ENCODE measurements around the gene SLC35A3.

DNA sequence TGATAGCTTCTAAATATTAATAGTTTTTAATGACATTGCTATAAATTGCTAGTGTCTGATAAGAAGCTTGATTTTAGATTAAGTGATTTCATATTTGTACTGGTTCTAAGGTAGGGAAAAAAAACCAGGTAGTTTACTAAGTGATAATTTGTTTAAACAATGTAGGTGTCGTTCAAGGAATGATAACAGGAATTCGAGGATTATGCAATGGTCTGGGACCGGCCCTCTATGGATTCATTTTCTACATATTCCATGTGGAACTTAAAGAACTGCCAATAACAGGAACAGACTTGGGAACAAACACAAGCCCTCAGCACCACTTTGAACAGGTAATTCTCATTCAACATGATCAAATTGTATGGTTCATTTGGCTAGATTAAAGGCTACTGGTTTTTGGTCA, 110.5 kb downstream of the SLC35A3 start:
- TF ChIP-seq HMGN3 (IDR thresholded peaks at IDR 0.05; ENCODE audit: borderline replicate concordance, extremely low read depth, insufficient read length, low read depth, low read length) (no peak), CTCF (IDR thresholded peaks at IDR 0.05 in 2 of 3, conservative IDR thresholded peaks at IDR 0.05 in 1 of 3; ENCODE audit: insufficient read depth in 2 of 3, low read depth in 1 of 3, low read length in 3 of 3) (no peak), ZKSCAN8 (CRISPR knock-in tag; IDR thresholded peaks at IDR 0.05) (no peak)
